Endothelial cell (in vitro differentiated cells): ENCODE measurements around the gene ZNF846. TPM values are rescaled to one million over a fixed set of nuclear protein-coding genes. Genes with fewer than 3 reads are reported as not detected.
"Not testable (repeated sequence)": the region's sequence is repeated elsewhere in the genome, so short reads cannot be mapped to it uniquely, and the experiment has no call there.

Experiments used
- DNase-seq: peaks from one replicate; pipeline ENCODE4 v3.0.0; 2021; ENCODE audit warnings: low spot score
- H3K27ac Mint-ChIP-seq: one replicate; pipeline ENCODE4 v1.8.0; 2021; ENCODE audit warnings: mixed read lengths, inconsistent platforms; ENCODE audit not compliant: unreplicated experiment
- H3K27me3 Mint-ChIP-seq: one replicate; pipeline ENCODE4 v1.8.0; 2021; ENCODE audit warnings: mild to moderate bottlenecking, moderate library complexity, mixed read lengths, inconsistent platforms; ENCODE audit not compliant: unreplicated experiment
- H3K36me3 Mint-ChIP-seq: one replicate; pipeline ENCODE4 v1.8.0; 2021; ENCODE audit warnings: mild to moderate bottlenecking, low read depth, mixed read lengths, inconsistent platforms; ENCODE audit not compliant: unreplicated experiment
- H3K4me1 Mint-ChIP-seq: one replicate; pipeline ENCODE4 v1.8.0; 2021; ENCODE audit warnings: mild to moderate bottlenecking, mixed read lengths, inconsistent platforms; ENCODE audit not compliant: unreplicated experiment
- H3K4me3 Mint-ChIP-seq: one replicate; pipeline ENCODE4 v1.8.0; 2021; ENCODE audit warnings: mild to moderate bottlenecking, mixed read lengths, inconsistent platforms; ENCODE audit not compliant: unreplicated experiment
- H3K9me3 Mint-ChIP-seq: one replicate; pipeline ENCODE4 v1.8.0; 2021; ENCODE audit warnings: mixed read lengths, inconsistent platforms; ENCODE audit not compliant: unreplicated experiment
- CTCF ChIP-seq: fragments of 200-600 bp; sonication (generic); IDR thresholded peaks from one replicate; pipeline ENCODE4 v1.5.0; 2021; ENCODE audit warnings: antibody characterized with exemption; ENCODE audit not compliant: unreplicated experiment
- total RNA-seq: library from RNA; stranded (reverse); fragmentation: NEBNext Ultra II Directional; extraction: Animal tissue kit (Norgen Biotek cat#: 25700); gene quantifications from one replicate; pipeline ENCODE4 v1.2.1, GENCODE V29; 2021; ENCODE audit not compliant: unreplicated experiment

The ZNF846 gene
- total RNA-seq, 1 donor from 2014 or later: 17.6 TPM

DNA sequence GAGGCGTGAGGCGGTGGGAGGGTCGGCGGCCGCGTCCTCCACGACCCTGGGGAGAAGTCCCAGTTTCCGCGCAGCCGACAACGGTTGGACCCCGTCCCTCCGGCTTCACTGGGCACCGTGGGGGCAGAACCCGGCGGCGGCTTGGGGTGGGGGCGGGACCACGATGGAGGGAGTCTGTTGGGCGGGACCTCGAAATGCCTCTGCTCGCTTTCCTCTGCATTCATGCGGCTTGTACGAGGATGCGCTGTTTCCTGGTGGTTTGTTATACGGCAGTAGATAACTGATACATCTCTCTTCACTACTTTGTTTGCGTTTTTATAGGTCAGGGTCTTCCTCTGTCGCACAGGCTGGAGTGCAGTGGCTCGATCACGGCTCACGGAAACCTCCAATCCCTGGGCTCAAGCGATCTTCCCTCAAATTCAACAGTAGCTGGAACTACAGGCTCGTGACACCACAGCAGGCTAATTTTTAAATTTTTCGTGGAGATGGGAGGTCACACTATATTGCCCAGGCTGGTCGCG lies 24.6 kb upstream of the ZNF846 start:
- no peak for DNase-seq
- peak overlapping the region; percentile 65 for H3K27ac Mint-ChIP-seq
- H3K27me3 Mint-ChIP-seq: peaks cover 7% of the 10 kb centered on the region
- no peak for TF ChIP-seq CTCF
- peaks cover 21% of the 10 kb centered on the region for H3K4me1 Mint-ChIP-seq
- peak overlapping the region; percentile 94 for H3K4me3 Mint-ChIP-seq
- H3K36me3 Mint-ChIP-seq: peaks cover 9% of the 10 kb centered on the region
- H3K9me3 Mint-ChIP-seq: no peaks in the 10 kb centered on the region

DNA sequence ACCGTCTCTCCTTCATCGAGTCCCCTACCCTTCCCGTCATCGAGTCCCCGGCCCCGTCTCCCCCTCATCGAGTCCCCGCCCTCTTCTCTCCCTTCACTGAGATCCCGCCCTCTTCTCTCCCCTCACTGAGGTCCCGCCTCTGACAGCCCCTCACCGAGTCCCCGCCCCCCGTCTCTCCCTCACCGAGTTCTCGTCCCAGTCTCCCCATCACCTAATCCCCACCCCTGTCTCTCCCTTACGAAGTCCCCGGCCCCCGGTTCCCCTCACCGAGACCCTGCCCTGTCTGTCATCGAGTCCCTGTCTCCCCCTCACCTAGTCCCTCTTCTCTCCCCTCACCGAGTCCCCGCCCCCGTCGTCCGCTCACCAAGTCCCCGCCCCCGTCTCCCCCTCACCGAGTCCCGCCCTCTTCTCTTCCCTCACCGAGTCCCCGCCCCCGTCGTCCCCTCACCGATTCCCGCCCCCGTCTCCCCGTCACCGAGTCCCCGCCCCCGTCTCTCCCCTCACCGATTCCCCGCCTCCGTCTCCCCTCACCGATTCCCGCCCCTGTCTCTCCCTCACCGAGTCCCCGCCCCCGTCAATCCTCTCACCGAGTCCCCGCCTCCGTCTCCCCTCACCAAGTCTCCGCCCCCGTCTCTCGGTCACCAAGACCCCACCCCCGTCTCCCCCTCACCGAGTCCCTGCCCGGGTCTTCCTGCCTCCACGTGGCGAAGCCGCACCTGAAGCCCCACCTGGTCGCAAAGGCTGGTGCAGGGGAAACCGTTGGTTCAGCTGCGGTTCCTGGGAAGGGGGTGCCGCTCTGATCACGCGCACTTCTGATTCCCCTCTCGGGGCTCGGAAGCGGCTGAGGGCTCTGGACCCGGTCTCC lies 23.9 kb upstream of the ZNF846 start:
- Mint-ChIP-seq H3K36me3 (peaks cover 12% of the 10 kb centered on the region), H3K9me3 (no peaks in the 10 kb centered on the region), H3K4me1 (peaks cover 21% of the 10 kb centered on the region), H3K27me3 (peaks cover 7% of the 10 kb centered on the region), H3K27ac (peak overlapping the region; percentile 57), H3K4me3 (peak overlapping the region; percentile 86)
- peak; percentile 87 for DNase-seq
- TF ChIP-seq CTCF: no peak

DNA sequence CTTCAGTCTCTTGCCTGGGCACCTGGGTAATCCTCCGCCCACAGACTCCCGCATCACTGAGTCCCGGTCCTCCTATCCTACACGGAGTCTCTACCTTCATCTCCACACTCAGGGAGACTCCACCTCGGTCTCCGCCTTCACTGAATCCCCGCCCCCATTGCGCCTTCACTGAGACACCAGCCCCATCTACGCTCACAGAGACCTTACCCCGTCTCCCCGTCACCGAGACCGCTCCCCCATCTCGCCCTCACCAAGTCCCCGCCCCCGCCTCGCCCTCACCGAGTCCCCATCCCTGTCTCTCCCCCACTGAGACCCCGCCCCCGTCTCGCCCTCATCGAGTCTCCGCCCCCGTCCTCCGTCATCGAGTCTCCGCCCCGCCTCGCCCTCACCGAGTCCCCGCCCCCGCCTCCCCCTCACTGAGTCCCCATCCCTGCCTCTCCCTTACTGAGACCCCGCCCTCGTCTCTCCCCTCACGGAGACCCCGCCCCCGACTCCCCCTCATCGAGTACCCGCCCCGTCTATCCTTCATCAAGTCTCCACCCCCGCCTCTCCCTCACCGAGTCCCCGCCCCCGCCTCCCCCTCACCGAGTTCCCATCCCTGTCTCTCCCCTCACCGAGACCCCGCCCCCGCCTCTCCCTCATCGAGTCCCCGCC lies 23.1 kb upstream of the ZNF846 start:
- H3K9me3 Mint-ChIP-seq: no peaks in the 10 kb centered on the region
- DNase-seq: peak; percentile 91
- peak overlapping the region; percentile 86 for H3K4me3 Mint-ChIP-seq
- no peak for TF ChIP-seq CTCF
- H3K36me3 Mint-ChIP-seq: peaks cover 13% of the 10 kb centered on the region
- H3K27ac Mint-ChIP-seq: no peak overlapping the region
- H3K27me3 Mint-ChIP-seq: peaks cover 7% of the 10 kb centered on the region
- H3K4me1 Mint-ChIP-seq: peaks cover 21% of the 10 kb centered on the region

GRCh38 chr19:9791073-9791367 lies 22.5 kb upstream of the ZNF846 start:
- H3K27me3 Mint-ChIP-seq, H3K9me3 Mint-ChIP-seq, H3K27ac Mint-ChIP-seq, DNase-seq, H3K36me3 Mint-ChIP-seq: not testable (repeated sequence)
- Mint-ChIP-seq H3K4me1 (peaks cover 17% of the 10 kb centered on the region), H3K4me3 (peak overlapping the region; percentile 85)

- DNase-seq, H3K36me3 Mint-ChIP-seq, H3K27ac Mint-ChIP-seq, H3K9me3 Mint-ChIP-seq, H3K4me3 Mint-ChIP-seq: not testable (repeated sequence)
- H3K4me1 Mint-ChIP-seq: peaks cover 24% of the 10 kb centered on the region
- H3K27me3 Mint-ChIP-seq: peaks cover 10% of the 10 kb centered on the region
These were observed 21.0 kb upstream of the ZNF846 start for GRCh38 chr19:9789579-9789978.

DNA sequence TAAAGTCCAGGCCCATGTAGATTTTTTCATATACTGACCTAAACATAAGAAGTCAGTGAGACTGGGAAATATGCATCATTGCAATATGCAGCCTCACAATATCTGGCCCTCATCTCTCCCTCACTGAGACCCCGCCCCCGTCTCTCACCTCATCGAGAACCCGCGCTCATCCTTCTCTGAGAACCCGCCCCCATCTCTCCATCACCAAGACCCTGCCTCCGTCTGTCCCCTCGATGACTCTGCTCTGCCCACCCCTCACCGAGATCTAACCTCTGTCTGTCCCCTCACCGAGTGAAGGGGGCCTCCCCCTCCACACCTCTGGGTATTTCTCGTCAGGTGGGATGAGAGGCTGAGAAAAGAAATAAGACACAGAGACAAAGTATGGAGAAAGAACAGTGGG lies 20.5 kb upstream of the ZNF846 start:
- DNase-seq: no peak

GRCh38 chr19:9788604-9789003 lies 20.1 kb upstream of the ZNF846 start:
- H3K4me3 Mint-ChIP-seq, H3K27ac Mint-ChIP-seq, H3K36me3 Mint-ChIP-seq, DNase-seq, H3K27me3 Mint-ChIP-seq, H3K9me3 Mint-ChIP-seq: not testable (repeated sequence)
- peaks cover 32% of the 10 kb centered on the region for H3K4me1 Mint-ChIP-seq

More for the DNA sequence above, 20.5 kb upstream of the ZNF846 start:
- Mint-ChIP-seq H3K4me3 (no peak overlapping the region), H3K4me1 (peaks cover 29% of the 10 kb centered on the region), H3K36me3 (peaks cover 10% of the 10 kb centered on the region), H3K27me3 (peaks cover 10% of the 10 kb centered on the region), H3K27ac (no peak overlapping the region), H3K9me3 (no peaks in the 10 kb centered on the region)
- no peak for TF ChIP-seq CTCF
